ENCODE results near the gene CD300LG.
"Not testable (repeated sequence)": the region's sequence is repeated elsewhere in the genome, so short reads cannot be mapped to it uniquely, and the experiment has no call there.

The CD300LG gene, protein sequence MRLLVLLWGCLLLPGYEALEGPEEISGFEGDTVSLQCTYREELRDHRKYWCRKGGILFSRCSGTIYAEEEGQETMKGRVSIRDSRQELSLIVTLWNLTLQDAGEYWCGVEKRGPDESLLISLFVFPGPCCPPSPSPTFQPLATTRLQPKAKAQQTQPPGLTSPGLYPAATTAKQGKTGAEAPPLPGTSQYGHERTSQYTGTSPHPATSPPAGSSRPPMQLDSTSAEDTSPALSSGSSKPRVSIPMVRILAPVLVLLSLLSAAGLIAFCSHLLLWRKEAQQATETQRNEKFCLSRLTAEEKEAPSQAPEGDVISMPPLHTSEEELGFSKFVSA

DNA sequence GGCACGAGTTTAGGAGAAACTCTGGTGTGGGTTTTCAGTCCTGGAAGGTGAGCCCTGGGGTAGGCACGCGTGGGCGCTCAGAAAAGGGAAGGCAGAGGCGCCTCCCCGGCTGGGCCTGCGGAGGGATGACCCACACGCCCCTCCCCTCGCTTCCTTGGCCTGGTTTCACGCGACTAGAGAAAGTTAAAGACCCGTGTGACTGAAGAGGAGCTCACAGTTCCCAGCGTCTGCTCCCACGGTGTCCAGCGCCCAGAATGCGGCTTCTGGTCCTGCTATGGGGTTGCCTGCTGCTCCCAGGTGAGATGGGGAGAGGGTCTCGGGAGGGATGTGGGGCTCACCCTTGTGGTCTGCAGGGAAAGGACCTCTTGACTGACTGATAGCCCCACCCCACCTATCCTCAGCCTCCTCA, at the start of gene CD300LG:
Gene CD300LG (plus strand): TSS at position 214 of the 409 bp plus-strand sequence. CDS start 41 bp downstream, at position 255.
- H3K9me3 ChIP-seq (replicated peaks; ENCODE audit: insufficient read depth, low read length): no peaks in the 10 kb centered on the region
- H3K36me3 ChIP-seq (replicated peaks; ENCODE audit: insufficient read depth, low read length): no peaks in the 10 kb centered on the region
- no peak within 1 kb of the TSS for H3K27ac ChIP-seq (ENCODE audit: low read length)
- no peak within 1 kb of the TSS for H3K4me3 ChIP-seq (ENCODE audit: low read length)
- no peak within 1 kb of the TSS for H3K9ac ChIP-seq (ENCODE audit: low read length)
- no peak for DNase-seq
- H3K9me2 ChIP-seq (replicated peaks; ENCODE audit: insufficient read depth, low read length): no peaks in the 10 kb centered on the region
- peaks cover 64% of the 10 kb centered on the region for H3K27me3 ChIP-seq (replicated peaks; ENCODE audit: insufficient read depth, low read length)
- H3K4me1 ChIP-seq (ENCODE audit: low read length): no peaks in the 10 kb centered on the region
- no peaks in the 10 kb centered on the region for H3K79me2 ChIP-seq (ENCODE audit: low read length)
- no peak within 1 kb of the TSS for H3K4me2 ChIP-seq (ENCODE audit: low read depth, low read length)
- TF ChIP-seq EZH2phosphoT487 (IDR thresholded peaks at IDR 0.05; ENCODE audit: low read length) (no peak), EZH2 (optimal IDR thresholded peaks at IDR 0.05; ENCODE audit: low read depth, low read length) (no peak)
- TF ChIP-seq, protein P1, sequence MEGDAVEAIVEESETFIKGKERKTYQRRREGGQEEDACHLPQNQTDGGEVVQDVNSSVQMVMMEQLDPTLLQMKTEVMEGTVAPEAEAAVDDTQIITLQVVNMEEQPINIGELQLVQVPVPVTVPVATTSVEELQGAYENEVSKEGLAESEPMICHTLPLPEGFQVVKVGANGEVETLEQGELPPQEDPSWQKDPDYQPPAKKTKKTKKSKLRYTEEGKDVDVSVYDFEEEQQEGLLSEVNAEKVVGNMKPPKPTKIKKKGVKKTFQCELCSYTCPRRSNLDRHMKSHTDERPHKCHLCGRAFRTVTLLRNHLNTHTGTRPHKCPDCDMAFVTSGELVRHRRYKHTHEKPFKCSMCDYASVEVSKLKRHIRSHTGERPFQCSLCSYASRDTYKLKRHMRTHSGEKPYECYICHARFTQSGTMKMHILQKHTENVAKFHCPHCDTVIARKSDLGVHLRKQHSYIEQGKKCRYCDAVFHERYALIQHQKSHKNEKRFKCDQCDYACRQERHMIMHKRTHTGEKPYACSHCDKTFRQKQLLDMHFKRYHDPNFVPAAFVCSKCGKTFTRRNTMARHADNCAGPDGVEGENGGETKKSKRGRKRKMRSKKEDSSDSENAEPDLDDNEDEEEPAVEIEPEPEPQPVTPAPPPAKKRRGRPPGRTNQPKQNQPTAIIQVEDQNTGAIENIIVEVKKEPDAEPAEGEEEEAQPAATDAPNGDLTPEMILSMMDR (IDR thresholded peaks at IDR 0.05; ENCODE audit: low read length): no peak
- no peak within 1 kb of the TSS for H2AFZ ChIP-seq (ENCODE audit: low read length)
- no peaks in the 10 kb centered on the region for H4K20me1 ChIP-seq (ENCODE audit: insufficient read depth, low read length)
- H3F3A ChIP-seq (ENCODE audit: insufficient read depth, low read length): no peaks in the 10 kb centered on the region

- not testable (repeated sequence) for H3K4me2 ChIP-seq (ENCODE audit: low read depth, low read length)
Observed at GRCh38 chr17:43798024-43798423, 49.0 kb upstream of the CD300LG start.

DNA sequence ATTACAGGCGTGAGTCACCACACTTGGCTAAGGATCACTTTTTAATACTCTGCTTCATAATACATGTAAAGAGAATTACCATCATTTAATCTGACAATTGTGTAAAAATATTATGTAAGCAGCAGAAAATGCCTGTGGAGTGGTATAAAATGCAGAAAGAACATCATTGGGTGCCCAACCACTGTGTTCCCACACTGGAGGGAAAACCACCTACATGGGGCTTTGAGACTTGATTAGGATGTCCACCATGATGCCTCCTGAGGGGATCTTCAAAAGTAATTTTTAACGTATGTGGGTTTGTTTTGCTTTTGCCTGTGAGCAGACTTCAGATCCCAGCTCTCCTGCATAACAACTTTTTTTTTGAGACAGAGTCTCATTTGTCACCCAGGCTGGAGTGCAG, 47.9 kb upstream of the CD300LG start:
- no peak for DNase-seq
- no peaks in the 10 kb centered on the region for H3K9me3 ChIP-seq (replicated peaks; ENCODE audit: insufficient read depth, low read length)
- TF ChIP-seq EZH2phosphoT487 (IDR thresholded peaks at IDR 0.05; ENCODE audit: low read length): no peak
- TF ChIP-seq, protein P1 (IDR thresholded peaks at IDR 0.05; ENCODE audit: low read length): no peak
- TF ChIP-seq EZH2 (optimal IDR thresholded peaks at IDR 0.05; ENCODE audit: low read depth, low read length): no peak

More at GRCh38 chr17:43798024-43798423, 49.0 kb upstream of the CD300LG start:
- not testable (repeated sequence) for H3F3A ChIP-seq (ENCODE audit: insufficient read depth, low read length); H3K4me3 ChIP-seq (ENCODE audit: low read length); DNase-seq; H3K4me1 ChIP-seq (ENCODE audit: low read length); H2AFZ ChIP-seq (ENCODE audit: low read length); H3K36me3 ChIP-seq (replicated peaks; ENCODE audit: insufficient read depth, low read length); H3K27ac ChIP-seq (ENCODE audit: low read length); H3K79me2 ChIP-seq (ENCODE audit: low read length); H4K20me1 ChIP-seq (ENCODE audit: insufficient read depth, low read length); H3K9me3 ChIP-seq (replicated peaks; ENCODE audit: insufficient read depth, low read length); H3K9ac ChIP-seq (ENCODE audit: low read length); H3K9me2 ChIP-seq (replicated peaks; ENCODE audit: insufficient read depth, low read length)
- H3K27me3 ChIP-seq (replicated peaks; ENCODE audit: insufficient read depth, low read length): peaks cover 21% of the 10 kb centered on the region

DNA sequence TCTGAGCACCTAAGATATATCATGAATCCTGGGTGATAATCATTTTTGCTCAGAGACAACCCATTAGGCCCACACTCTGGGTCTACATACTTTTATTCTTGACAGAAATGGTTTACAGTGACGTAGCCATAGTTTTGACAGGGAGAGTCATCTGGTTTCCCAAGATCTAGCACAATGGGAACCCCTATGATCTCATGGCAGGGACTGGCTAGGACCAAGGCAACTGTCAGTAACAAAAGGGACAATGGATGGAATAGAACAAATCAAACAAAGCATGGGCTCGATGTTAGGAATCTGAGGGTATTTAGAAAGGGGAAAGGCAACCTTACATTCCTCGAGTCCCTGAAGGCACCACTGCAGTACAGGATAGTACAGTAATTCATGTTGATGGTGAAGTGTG, 46.2 kb upstream of the CD300LG start:
- no peaks in the 10 kb centered on the region for H3K36me3 ChIP-seq (replicated peaks; ENCODE audit: insufficient read depth, low read length)
- no peaks in the 10 kb centered on the region for H3F3A ChIP-seq (ENCODE audit: insufficient read depth, low read length)
- peaks cover 41% of the 10 kb centered on the region for H3K27me3 ChIP-seq (replicated peaks; ENCODE audit: insufficient read depth, low read length)
- DNase-seq: no peak
- no peak overlapping the region for H3K4me3 ChIP-seq (ENCODE audit: low read length)
- H3K9ac ChIP-seq (ENCODE audit: low read length): no peak overlapping the region
- H4K20me1 ChIP-seq (ENCODE audit: insufficient read depth, low read length): no peaks in the 10 kb centered on the region
- H3K27ac ChIP-seq (ENCODE audit: low read length): no peak overlapping the region
- no peak for TF ChIP-seq EZH2 (optimal IDR thresholded peaks at IDR 0.05; ENCODE audit: low read depth, low read length)
- TF ChIP-seq, protein P1 (IDR thresholded peaks at IDR 0.05; ENCODE audit: low read length): no peak
- TF ChIP-seq EZH2phosphoT487 (IDR thresholded peaks at IDR 0.05; ENCODE audit: low read length): no peak
- no peaks in the 10 kb centered on the region for H3K79me2 ChIP-seq (ENCODE audit: low read length)
- no peak overlapping the region for H2AFZ ChIP-seq (ENCODE audit: low read length)
- no peaks in the 10 kb centered on the region for H3K4me1 ChIP-seq (ENCODE audit: low read length)
- no peak overlapping the region for H3K4me2 ChIP-seq (ENCODE audit: low read depth, low read length)
- no peaks in the 10 kb centered on the region for H3K9me3 ChIP-seq (replicated peaks; ENCODE audit: insufficient read depth, low read length)
- no peaks in the 10 kb centered on the region for H3K9me2 ChIP-seq (replicated peaks; ENCODE audit: insufficient read depth, low read length)

More for the DNA sequence above, 47.9 kb upstream of the CD300LG start:
- H3F3A ChIP-seq (ENCODE audit: insufficient read depth, low read length): no peaks in the 10 kb centered on the region
- no peak overlapping the region for H3K9ac ChIP-seq (ENCODE audit: low read length)
- H3K9me2 ChIP-seq (replicated peaks; ENCODE audit: insufficient read depth, low read length): no peaks in the 10 kb centered on the region
- no peaks in the 10 kb centered on the region for H4K20me1 ChIP-seq (ENCODE audit: insufficient read depth, low read length)
- no peaks in the 10 kb centered on the region for H3K36me3 ChIP-seq (replicated peaks; ENCODE audit: insufficient read depth, low read length)
- no peak overlapping the region for H3K4me2 ChIP-seq (ENCODE audit: low read depth, low read length)
- no peak overlapping the region for H2AFZ ChIP-seq (ENCODE audit: low read length)
- peaks cover 31% of the 10 kb centered on the region for H3K27me3 ChIP-seq (replicated peaks; ENCODE audit: insufficient read depth, low read length)
- no peaks in the 10 kb centered on the region for H3K79me2 ChIP-seq (ENCODE audit: low read length)
- no peaks in the 10 kb centered on the region for H3K4me1 ChIP-seq (ENCODE audit: low read length)
- no peak overlapping the region for H3K4me3 ChIP-seq (ENCODE audit: low read length)
- no peak overlapping the region for H3K27ac ChIP-seq (ENCODE audit: low read length)

Data from MM.1S (cell line).